Skeletal muscle cell (primary cell): ENCODE measurements around the gene ARNT2.

Source experiments
- DNase-seq: peaks from one replicate; pipeline ENCODE4 v3.0.0-alpha.2; 2010; ENCODE audit warnings: low read depth
- H3K4me3 ChIP-seq: 2 replicates; pipeline ENCODE4 v1.5.1; 2011; ENCODE audit warnings: low read depth, mild to moderate bottlenecking, control low read depth, low read length, moderate library complexity

ARNT2 gene

DNA sequence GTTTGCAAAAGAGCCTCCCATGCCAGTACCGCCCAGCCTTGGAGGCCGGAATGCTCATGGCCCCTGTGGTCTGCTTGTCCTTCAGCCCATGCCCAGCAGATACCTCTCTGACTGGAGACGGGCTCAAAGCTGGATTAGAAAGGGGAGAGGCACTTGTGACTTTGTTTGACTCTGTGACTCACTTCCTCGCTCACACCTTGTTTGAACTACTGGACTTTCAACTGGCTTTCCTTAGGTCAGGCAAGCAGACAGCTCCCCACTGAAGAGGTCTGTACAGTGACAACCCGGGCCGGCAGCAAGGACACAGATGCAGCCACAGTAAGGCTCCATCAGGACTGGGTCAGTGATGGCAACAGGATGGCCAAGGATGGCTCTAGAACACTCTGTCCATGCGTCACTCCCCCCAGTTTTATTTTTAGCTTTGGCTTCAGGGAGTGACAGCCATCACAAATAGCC lies 192.4 kb downstream of the ARNT2 start:
- H3K4me3 ChIP-seq = no peak overlapping the region
- DNase-seq = no peak

GRCh38 chr15:80597076-80597475 lies 192.9 kb downstream of the ARNT2 start:
- DNase-seq = no peak
- H3K4me3 ChIP-seq = no peak overlapping the region

DNA sequence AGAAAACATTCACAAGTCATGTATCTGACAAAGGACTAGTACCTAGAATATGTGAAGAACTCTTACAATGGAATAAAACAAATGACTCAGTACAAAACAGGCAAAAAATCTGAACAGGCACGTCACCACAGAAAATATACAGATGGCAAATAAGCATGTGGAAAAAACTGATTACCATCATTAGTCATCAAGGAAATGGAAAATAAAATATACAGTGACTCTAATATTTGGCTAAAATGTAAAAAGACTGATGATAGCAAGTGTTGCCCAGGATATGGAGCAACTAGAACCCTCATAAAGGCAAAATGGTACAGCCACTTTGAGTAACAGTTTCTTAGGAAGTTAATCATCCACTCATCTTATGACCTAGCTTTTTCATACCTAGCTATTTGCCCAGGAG lies 195.2 kb downstream of the ARNT2 start:
- DNase-seq = no peak
- no peak overlapping the region for H3K4me3 ChIP-seq

GRCh38 chr15:80600626-80601025 lies 196.4 kb downstream of the ARNT2 start:
- H3K4me3 ChIP-seq = no peak overlapping the region
- no peak for DNase-seq

DNA sequence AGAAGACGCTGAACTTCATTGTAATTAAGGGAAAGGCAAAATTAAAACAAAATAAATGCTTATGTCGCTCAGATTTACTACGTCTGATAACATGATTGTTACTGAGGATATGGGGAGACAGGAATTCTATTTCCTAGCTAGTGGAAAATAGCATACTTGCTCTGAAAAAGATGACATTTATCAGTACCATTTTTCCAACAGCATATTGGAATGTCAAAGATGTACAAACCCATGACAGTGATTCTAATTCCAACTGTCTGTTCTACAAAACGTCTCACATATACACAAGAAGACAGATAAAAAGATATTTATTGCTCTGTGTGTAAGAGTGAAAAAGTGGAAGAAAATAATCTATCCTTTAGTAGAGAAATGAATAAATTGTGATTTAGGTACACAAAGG lies 197.1 kb downstream of the ARNT2 start:
- no peak for DNase-seq
- no peak overlapping the region for H3K4me3 ChIP-seq

GRCh38 chr15:80604583-80605575 lies 200.7 kb downstream of the ARNT2 start:
- DNase-seq = no peak
- no peak overlapping the region for H3K4me3 ChIP-seq

- H3K4me3 ChIP-seq = no peak overlapping the region
- no peak for DNase-seq
Measured at GRCh38 chr15:80605591-80606150, 201.5 kb downstream of the ARNT2 start.

GRCh38 chr15:80606511-80607071 lies 202.4 kb downstream of the ARNT2 start:
- no peak for DNase-seq
- H3K4me3 ChIP-seq = no peak overlapping the region

DNA sequence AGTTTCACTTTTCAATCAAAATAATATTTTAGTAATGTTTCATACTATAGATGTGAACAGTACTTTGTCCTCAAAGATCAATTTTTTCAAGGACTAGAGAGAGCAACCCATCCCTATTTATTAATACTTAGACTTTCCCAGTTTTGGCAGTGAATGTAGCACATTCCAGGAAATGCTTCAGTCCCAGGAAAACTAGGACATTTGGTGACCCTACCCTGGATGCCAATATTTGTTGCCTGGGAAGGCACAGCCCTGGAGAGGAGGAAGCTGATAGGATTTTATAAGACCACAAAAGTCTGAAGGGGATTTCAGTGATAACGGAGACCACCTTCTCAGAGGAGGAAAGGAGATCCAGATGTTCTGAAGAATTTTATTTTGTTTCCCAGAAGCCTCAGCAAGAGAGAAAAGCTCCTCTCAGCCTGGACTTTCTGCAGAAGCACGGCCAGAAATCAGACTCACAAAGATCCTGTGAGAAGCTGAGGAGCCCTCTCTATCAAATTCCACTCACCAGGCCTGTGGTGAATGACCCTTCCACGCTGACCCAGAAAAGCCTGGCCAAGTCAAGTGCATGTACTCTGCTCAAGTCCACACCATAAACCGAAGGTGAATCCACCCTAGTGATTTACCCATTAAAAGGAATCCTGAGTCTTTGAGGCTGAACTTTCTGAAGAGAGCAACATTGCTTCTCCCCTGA lies 203.3 kb downstream of the ARNT2 start:
- no peak overlapping the region for H3K4me3 ChIP-seq
- no peak for DNase-seq

- no peak for DNase-seq
- no peak overlapping the region for H3K4me3 ChIP-seq
Measured at GRCh38 chr15:80608688-80609087, 204.5 kb downstream of the ARNT2 start.

GRCh38 chr15:80609091-80609490 lies 204.9 kb downstream of the ARNT2 start:
- DNase-seq = no peak
- no peak overlapping the region for H3K4me3 ChIP-seq

- DNase-seq = no peak
- no peak overlapping the region for H3K4me3 ChIP-seq
Measured at GRCh38 chr15:80609512-80609946, 205.3 kb downstream of the ARNT2 start.

- no peak for DNase-seq
- no peak overlapping the region for H3K4me3 ChIP-seq
Measured at GRCh38 chr15:80611543-80612080, 207.4 kb downstream of the ARNT2 start.

DNA sequence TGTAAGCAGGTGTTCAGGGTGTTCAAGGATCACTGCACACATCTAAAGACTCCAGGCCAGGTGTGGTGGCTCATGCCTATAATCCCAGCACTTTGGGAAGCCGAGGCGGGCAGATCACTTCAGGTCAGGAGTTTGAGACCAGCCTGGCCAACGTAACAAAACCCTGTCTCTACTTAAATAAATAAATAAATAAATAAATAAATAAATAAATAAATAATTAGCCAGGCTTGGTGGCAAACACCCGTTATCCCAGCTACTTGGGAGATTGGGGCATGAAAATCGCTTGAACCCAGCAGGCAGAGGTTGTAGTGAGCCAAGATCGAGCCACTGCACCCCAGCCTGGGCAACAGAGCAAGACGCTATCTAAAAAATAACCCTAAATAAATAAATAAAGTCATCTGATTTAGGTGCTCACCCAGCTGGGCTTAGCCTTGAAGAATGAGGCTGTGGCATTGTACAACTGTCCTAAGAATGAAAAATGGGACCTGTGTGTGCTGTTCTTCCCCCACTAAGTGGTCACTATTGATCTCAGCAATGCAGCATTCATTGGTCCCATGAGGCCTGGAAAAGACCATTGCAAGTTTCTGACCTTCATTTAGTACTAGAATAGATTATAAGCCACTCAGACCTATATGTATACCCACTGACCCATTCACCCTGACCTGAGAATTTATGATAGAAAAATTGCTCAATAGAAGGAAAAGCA lies 208.1 kb downstream of the ARNT2 start:
- DNase-seq = no peak
- no peak overlapping the region for H3K4me3 ChIP-seq

DNA sequence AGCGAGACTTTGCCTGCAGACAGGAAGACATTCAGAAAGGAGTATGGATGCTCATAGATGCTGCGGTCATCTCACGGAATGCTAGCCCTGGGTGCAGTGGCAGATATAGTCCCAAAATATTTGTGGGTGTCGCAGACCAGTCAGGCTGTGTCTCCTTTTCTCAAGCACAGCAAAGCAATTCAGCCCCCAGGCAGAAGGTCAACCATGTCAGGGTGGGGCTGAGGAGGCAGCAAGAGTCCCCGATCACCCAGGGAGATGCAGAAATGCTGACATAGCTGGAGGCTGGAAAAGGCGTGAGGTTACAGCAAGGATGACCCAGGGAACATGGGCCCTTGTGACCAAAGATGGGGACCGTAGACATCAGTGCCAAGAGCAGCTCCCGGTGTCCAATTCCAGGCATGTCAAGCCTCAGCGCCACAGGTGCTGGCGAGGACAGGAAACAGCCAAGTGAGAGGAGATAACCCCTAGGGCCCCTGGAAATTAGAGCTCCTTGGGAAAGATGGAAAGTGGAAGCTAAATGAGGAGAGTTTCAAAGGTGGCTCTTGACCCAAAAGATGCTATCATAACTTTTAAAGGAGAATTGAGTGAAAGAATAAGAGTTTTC lies 209.7 kb downstream of the ARNT2 start:
- no peak overlapping the region for H3K4me3 ChIP-seq
- no peak for DNase-seq

DNA sequence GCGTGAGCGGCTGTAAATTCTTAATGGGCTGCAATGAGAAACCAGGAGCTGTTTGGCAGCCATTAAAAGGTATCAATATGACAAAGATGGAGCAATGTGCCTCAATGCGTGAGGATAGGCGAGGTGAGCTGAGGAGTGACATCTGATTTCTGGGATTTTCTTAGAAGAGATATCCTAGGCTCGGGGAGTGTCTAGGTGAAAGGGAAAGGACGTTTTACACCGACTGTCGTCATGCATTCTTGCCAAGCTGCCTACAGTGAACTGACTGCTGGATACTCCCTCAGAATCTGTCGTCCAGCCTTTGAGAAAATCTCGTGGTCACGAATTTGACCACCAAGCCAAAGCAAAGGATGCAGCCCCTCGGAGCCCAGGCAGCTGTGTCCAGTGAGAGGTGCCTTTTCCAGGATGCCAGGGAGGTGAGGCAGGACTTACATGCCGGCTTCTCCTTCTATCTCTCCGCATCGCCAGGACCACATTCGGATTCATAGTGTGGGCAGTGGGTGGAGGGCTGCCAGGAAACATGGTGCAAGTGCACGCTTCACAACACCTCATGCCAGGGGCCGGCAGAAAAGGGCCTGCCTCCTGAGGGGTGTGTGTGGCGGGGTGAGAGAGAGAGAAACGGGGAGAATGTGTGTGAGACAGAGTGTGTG lies 210.7 kb downstream of the ARNT2 start:
- no peak for DNase-seq
- no peak overlapping the region for H3K4me3 ChIP-seq

- H3K4me3 ChIP-seq = no peak overlapping the region
- no peak for DNase-seq
Measured at GRCh38 chr15:80615361-80615736, 211.2 kb downstream of the ARNT2 start.

DNA sequence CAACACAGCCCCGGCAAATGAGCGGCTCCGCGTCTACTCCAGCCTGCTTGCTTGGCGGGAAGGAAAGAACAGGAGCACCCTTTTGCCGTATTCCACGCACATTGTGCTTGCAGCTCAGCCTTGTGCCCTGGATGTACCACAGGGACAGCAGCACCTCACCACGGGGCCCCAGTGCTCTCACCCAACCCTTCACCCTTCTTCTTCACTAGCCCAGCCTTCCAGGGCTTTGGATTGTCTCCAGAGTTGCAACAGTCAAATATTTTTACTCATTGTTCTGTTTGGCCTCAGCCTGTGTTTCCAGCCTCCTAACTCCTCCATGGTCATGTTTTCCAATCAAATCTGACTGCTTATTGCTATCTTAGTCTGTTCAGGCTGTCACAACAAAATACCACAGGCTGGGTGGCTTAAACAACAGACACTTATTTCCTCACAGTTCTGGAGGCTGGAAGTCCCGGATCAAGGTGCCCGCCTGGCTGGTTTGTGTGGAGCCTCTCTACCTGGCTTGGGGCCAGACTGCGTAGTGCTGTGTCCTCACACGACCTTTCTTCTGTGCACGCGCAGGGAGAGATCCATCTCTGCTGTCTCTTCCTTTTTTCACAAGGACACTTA lies 211.7 kb downstream of the ARNT2 start:
- peak; percentile 4 for DNase-seq
- no peak overlapping the region for H3K4me3 ChIP-seq
